ENCODE data around the gene CENPU.

DNA sequence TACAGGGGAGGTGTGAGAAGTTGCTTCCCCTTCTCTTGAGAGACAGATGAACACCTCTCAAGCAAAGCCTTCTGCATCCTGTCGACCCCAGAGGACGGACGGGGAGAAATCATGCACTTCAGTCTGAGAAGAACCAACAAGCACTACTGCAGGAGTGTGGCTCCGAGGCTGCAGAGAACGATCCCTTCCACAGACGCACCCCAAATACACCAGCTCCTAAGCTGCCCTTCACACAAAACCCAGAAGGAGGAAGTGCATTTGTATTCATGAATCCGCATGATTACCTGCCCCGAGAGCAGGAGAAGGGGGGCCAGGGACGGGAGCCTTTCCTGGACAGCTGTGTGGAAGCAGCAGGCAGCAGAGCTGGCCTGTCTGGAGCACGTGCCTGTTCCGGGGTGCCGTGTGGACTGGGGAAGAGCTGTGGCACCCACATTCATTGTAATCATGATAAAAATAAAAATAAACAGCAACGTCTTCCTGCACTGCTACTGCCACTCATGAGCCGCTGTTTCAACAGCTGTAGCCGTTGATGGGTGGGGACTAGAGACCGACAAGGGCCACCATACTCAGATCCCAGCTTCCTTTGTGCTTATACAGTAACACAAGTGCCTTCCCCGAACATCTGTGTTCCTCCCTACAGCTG lies 49.0 kb upstream of the CENPU start:
- TF ChIP-seq, protein P1, sequence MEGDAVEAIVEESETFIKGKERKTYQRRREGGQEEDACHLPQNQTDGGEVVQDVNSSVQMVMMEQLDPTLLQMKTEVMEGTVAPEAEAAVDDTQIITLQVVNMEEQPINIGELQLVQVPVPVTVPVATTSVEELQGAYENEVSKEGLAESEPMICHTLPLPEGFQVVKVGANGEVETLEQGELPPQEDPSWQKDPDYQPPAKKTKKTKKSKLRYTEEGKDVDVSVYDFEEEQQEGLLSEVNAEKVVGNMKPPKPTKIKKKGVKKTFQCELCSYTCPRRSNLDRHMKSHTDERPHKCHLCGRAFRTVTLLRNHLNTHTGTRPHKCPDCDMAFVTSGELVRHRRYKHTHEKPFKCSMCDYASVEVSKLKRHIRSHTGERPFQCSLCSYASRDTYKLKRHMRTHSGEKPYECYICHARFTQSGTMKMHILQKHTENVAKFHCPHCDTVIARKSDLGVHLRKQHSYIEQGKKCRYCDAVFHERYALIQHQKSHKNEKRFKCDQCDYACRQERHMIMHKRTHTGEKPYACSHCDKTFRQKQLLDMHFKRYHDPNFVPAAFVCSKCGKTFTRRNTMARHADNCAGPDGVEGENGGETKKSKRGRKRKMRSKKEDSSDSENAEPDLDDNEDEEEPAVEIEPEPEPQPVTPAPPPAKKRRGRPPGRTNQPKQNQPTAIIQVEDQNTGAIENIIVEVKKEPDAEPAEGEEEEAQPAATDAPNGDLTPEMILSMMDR (conservative IDR thresholded peaks at IDR 0.05), result no peak
- no peak for TF ChIP-seq EZH2 (IDR thresholded peaks at IDR 0.05; ENCODE audit: low read depth)
